Stimulated activated CD8-positive, alpha-beta memory T cell treated with anti-CD3 and anti-CD28 coated beads, Interleukin-15, amount 100 ng/mL, for 24 hours (primary cell): Measurements from ENCODE around the gene TRIM75.
"Not testable (repeated sequence)": the region's sequence is repeated elsewhere in the genome, so short reads cannot be mapped to it uniquely, and the experiment has no call there.

Experiments
- DNase-seq: peaks from one replicate; pipeline ENCODE4 v3.0.0-alpha.2; 2020; ENCODE audit warnings: low read depth

The TRIM75 gene

GRCh38 chr4:165053645-165054044 is at the start of gene TRIM75:
TRIM75 (plus strand) TSS chr4:165053866; CDS start chr4:165059148, 5,282 bp downstream.
- no peak for DNase-seq

- DNase-seq, result no peak
Measured at GRCh38 chr4:165005352-165005925, 48.2 kb upstream of the TRIM75 start.

GRCh38 chr4:165006456-165006855 is 47.2 kb upstream of the TRIM75 start:
- no peak for DNase-seq

- no peak for DNase-seq
Measured at GRCh38 chr4:165006886-165007285, 46.8 kb upstream of the TRIM75 start.

- no peak for DNase-seq
Measured at GRCh38 chr4:165009493-165010227, 44.0 kb upstream of the TRIM75 start.

GRCh38 chr4:165010487-165010886 is 43.2 kb upstream of the TRIM75 start:
- DNase-seq, result no peak

GRCh38 chr4:165010991-165011390 is 42.7 kb upstream of the TRIM75 start:
- no peak for DNase-seq

- no peak for DNase-seq
Measured at GRCh38 chr4:165011403-165011802, 42.3 kb upstream of the TRIM75 start.

GRCh38 chr4:165013691-165014090 is 40.0 kb upstream of the TRIM75 start:
- no peak for DNase-seq

GRCh38 chr4:165016971-165017370 is 36.7 kb upstream of the TRIM75 start:
- no peak for DNase-seq

GRCh38 chr4:165019995-165020394 is 33.7 kb upstream of the TRIM75 start:
- not testable (repeated sequence) for DNase-seq

- not testable (repeated sequence) for DNase-seq
Measured at GRCh38 chr4:165025782-165026181, 27.9 kb upstream of the TRIM75 start.

- DNase-seq, result no peak
Measured at GRCh38 chr4:165027762-165028402, 25.8 kb upstream of the TRIM75 start.

- DNase-seq, result no peak
Measured at GRCh38 chr4:165031436-165032211, 22.0 kb upstream of the TRIM75 start, which contains the start of gene TRIM60. TRIM60 (plus strand) TSS chr4:165031999; CDS start chr4:165040073, 8,074 bp downstream.

GRCh38 chr4:165048170-165048569 is 5.5 kb upstream of the TRIM75 start:
- no peak for DNase-seq

GRCh38 chr4:165052627-165053026 is 1.0 kb upstream of the TRIM75 start:
- no peak for DNase-seq

- no peak for DNase-seq
Measured at GRCh38 chr4:165055601-165056000, 1.9 kb downstream of the TRIM75 start.

GRCh38 chr4:165058666-165059065 is 5.0 kb downstream of the TRIM75 start:
- no peak for DNase-seq

- no peak for DNase-seq
Measured at GRCh38 chr4:165059386-165059785, 5.7 kb downstream of the TRIM75 start.

GRCh38 chr4:165060938-165061337 is 7.3 kb downstream of the TRIM75 start:
- no peak for DNase-seq

- DNase-seq, result no peak
Measured at GRCh38 chr4:165070560-165070959, 16.9 kb downstream of the TRIM75 start.

- DNase-seq, result not testable (repeated sequence)
Measured at GRCh38 chr4:165073346-165073745, 19.7 kb downstream of the TRIM75 start.
